ENCODE data around the gene FAM222B. TPM values are rescaled to one million over a fixed set of nuclear protein-coding genes. Genes with fewer than 3 reads are reported as not detected.
"Not testable (repeated sequence)": the region's sequence is repeated elsewhere in the genome, so short reads cannot be mapped to it uniquely, and the experiment has no call there.

FAM222B gene
- total RNA-seq, 2 experiments from 2014 or later, result 20.1 to 20.3 TPM

DNA sequence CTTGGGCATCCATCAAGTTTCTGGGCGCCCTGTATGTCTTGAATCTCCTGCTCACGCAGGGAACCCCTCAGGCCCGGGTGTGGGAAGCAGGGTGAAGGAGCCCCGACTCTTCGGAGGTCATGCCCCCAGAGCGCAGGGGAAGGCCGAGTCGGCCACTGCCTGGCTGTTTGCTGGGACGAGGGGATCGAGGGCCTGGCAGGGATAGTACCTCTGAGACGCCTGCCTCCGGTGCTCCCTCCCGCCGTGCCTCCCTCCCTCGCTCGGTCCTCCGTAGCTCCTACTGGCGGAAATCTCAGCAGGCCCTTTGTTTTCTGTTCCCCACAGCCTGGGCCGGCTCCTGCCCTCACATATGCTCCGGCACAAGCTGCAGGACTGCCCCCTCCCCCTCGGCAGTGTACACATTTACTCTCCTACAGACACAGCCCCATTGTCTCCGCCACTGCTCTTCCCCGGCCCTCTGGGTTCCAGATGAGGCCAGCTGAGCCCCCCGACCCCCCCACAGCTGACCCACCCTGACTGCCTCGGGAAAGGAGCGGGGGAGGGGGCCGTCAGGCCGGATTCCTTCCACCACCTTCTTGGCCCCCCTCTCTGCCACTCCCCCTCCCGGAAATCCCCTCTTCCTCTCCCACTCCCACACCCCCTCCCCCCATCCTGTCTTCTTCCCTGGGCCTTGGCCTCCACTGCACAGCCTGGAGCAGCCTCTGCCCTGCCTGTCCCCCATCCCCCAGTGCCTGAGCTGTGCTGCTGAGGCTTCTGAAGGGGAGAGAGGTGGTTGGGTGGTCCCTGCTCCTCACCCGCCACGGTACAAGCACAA lies 97.4 kb downstream of the FAM222B start:
- ChIA-PET CTCF (interaction anchor here (0.8 to 14.9 kb wide), 5 partner anchors 17 to 204 kb away, joined by 3 to 286 read pairs (median 4); partner anchors contain the start of genes FLOT2, NEK8 and TLCD1), POLR2A (interaction anchor here (0.5 to 10.4 kb wide), 2 partner anchors 18 to 108 kb away, joined by 4 to 102 read pairs; partner anchors contain the start of genes NEK8 and TLCD1)

DNA sequence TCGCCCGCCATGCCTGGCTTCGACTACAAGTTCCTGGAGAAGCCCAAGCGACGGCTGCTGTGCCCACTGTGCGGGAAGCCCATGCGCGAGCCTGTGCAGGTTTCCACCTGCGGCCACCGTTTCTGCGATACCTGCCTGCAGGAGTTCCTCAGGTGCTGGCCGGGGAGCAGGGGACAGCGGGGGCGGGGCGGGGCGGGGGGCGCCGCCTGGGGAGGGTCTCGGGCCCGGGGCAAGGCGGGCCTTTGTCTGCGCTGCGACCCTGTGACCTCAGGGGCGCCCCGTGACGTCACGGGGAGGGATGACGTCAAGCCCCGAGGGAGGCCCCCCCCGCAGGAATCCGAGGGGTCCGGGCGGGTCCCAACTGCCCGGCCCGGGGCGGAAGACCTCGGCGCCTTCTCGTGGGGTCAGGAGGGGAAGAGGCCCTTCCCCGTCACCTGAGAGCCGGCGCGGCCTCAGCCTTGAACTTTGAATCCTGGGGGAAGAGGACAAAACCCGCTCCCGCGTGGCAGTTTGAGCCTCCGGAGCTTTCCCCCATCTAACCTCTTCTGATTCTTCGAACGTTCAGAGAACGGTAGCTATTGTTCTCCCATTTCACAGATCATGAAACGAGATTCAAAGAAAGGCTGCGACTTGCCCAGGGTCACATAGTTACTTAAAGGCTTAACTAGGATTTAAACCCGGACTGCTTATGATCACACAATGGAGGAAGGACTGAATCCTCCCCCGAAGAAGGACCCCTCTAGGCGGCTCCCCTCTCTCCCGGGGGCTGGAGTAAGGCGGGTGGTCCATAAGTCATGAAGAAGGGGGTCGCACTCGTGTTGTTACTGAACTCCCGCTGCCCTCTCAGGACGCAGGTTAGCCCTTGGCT lies 98.3 kb downstream of the FAM222B start:
- ChIA-PET POLR2A (interaction anchor here (0.5 to 10.4 kb wide), 2 partner anchors 18 to 109 kb away, joined by 4 to 102 read pairs; partner anchors contain the start of genes NEK8 and TLCD1), CTCF (interaction anchor here (1.0 to 14.9 kb wide), 6 partner anchors 16 to 205 kb away, joined by 3 to 286 read pairs (median 4); partner anchors contain the start of genes FLOT2, NEK8 and TLCD1)

DNA sequence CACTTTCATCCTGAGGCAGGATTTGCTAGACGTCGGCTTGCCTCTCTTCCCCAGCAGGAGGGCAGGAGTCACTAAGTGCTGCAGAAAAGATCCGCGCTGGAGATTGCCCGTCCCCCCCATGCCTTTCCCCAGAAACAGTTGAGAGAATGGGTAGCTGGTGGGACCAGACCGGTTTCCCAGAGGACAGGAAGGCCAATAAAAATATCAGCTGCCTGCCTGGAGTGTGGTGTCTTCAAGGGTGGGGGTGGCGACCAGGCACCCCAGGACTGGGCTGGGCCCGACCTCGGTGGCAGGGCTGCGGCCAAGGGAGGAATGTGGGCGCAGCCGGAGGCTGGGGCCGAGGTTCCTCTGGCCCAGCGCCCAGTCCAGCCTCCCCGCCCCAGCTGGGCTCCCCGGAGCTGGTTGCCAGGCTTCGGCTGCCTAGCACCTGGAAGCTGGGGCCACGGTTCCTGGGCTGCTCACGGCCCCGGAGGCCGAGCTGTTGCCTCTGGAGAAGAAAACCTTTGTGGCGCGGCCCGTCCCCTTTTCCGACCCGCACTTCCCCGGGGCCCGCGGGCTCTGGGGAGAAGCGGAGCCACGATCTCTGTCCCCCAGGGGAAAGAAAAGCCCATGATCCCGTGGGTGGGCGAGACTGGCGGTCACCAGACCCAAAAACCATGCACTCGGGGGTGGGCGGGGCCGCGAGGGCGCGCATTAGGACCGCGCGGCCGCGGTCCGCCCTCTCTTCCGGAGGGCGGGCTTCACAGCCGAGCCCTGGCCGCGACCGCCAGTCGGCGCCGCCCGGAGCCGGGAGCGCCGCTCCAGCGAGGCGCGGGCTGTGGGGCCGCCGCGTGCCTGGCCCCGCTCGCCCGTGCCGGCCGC lies 99.1 kb downstream of the FAM222B start, which contains the start of gene TRAF4:
TRAF4 (plus strand) TSS at position 769 of the 861 bp plus-strand sequence. CDS start 102 bp downstream, outside the sequence.
- ChIA-PET CTCF (interaction anchor here (1.0 to 14.9 kb wide), 3 partner anchors 15 to 202 kb away, joined by 3 to 286 read pairs (median 21); partner anchors contain the start of genes NEK8 and TLCD1), POLR2A (interaction anchor here (0.7 to 10.4 kb wide), 2 partner anchors 9 to 17 kb away, joined by 3 to 102 read pairs; partner anchors contain the start of genes NEK8 and TLCD1)

DNA sequence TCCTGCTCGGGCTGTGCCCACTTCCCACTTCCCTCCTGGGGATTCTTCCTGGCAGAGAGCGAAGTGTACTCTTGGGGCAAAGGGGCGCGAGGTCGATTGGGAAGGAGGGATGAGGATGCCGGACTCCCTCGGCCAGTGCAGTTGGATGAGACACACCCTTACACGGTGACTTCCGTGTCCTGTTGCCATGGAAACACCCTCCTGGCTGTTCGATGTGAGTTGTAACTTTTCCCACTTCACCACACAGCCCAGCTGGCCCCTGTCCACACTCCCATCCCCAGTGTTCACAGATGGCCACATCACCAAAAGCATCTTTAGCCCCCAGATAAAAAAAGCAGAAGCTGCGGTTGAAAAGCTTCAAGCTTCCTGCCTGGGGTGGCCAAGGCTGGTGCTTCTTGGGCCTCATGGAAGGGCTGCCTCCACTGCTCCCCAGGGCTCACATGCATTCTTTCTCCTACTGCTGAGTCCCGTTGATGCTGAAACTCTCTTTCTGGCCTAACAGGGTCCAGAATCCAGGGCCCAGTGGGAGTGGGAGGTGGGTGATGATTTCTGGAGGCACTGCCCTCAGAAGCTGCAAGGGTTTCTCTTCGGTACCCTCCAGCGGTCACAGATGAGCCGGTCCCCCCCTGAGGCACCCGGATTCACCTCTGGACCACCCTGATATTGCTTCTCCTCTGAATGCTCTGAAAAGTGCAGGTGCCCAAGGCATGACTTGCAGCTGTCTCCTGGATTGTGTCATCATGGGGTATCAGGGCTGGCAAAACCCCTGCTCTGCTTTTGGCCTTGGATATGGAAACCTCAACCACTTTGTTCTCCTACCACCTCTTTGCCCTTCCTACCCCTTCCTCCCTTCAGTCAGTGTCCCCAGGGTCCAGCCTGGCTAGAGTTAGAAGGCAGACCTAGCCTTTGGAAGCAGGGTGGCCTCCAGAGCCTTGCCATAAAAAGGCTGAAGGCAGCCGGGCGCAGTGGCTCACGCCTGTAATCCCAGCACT lies 100.9 kb downstream of the FAM222B start:
- CTCF ChIA-PET, result interaction anchor here (0.9 to 14.9 kb wide), 3 partner anchors 9 to 22 kb away, joined by 3 to 286 read pairs (median 21); partner anchors contain the start of genes NEK8 and TLCD1
- POLR2A ChIA-PET, result interaction anchor here (1.0 kb wide), 1 partner anchor 15 kb away, joined by 3 read pairs; no protein-coding TSS in a partner anchor

DNA sequence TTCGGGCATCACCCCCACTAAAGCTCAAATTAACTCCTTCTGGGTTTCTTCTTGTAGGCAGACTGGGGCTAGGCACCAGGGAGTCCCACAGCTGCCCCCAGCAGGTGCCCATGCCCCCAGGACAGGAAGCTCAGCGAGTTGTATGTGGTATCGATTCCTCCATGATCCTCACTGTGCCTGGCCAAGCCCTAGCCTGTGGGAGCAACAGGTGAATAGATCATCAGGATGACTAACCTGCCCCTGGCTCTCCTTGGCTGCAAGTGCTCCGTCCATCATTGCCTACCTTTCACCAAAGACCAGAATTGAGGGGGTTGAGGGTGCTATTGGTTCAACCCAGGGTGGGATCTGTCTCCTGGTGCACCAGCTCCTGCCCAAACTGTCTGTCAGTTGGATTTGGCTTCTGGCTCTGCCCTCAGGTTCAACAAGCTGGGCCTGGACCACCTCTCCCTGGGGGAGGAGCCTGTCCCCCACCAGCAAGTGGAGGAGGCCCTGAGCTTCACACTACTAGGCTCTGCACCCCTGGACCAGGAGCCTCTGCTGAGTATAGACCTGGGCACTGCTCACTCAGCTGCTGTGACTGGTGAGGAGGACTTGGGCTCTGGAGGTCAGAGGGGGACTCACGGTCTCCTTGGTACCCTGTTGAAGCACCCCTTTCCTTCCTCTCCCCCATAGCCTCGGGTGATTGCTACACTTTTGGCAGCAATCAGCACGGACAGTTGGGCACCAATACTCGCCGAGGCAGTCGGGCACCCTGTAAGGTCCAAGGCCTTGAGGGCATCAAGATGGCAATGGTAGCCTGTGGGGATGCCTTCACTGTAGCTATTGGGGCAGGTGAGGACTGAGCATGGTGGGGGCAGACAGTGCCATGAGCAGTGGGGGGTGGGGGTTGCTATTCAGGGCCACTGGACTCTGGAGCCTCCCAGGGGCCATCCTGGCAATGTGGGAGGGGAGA lies 101.9 kb downstream of the FAM222B start:
- ChIA-PET POLR2A (interaction anchor here (0.6 kb wide), 1 partner anchor 13 kb away, joined by 3 read pairs; no protein-coding TSS in a partner anchor), CTCF (interaction anchor here (1.2 to 14.9 kb wide), 3 partner anchors 11 to 16 kb away, joined by 3 to 286 read pairs (median 3); partner anchors contain the start of genes NEK8 and TLCD1)

DNA sequence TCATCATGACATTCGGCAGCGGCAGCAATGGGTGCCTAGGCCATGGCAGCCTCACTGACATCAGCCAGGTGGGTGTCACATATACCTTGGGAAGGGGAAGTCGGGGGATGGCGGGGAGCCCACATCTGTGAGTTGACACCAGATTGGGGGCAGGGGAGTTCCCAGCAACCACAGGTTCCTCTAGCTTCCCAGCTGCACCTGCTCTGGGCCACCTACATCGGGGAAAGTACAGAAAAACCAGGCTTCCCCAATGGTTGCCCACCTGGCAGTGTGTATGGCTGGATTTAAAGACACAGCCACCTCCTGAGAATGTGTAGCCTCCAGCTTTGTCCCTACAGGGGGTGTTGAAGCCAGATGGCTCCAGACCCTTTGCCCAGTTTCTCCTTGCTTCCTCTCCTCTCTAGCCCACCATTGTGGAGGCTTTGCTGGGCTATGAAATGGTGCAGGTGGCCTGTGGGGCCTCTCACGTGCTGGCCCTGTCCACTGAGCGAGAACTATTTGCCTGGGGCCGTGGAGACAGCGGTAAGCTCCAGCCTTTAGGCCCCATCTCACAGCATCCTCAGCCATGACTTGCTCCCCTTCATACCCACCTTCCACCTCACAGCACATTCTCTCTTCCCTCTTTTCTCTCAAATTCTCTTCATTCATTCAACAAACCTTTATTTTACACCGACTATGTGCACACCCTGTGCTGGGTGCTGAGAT lies 103.8 kb downstream of the FAM222B start:
- POLR2A ChIA-PET, result no interaction called here
- CTCF ChIA-PET, result no interaction called here

DNA sequence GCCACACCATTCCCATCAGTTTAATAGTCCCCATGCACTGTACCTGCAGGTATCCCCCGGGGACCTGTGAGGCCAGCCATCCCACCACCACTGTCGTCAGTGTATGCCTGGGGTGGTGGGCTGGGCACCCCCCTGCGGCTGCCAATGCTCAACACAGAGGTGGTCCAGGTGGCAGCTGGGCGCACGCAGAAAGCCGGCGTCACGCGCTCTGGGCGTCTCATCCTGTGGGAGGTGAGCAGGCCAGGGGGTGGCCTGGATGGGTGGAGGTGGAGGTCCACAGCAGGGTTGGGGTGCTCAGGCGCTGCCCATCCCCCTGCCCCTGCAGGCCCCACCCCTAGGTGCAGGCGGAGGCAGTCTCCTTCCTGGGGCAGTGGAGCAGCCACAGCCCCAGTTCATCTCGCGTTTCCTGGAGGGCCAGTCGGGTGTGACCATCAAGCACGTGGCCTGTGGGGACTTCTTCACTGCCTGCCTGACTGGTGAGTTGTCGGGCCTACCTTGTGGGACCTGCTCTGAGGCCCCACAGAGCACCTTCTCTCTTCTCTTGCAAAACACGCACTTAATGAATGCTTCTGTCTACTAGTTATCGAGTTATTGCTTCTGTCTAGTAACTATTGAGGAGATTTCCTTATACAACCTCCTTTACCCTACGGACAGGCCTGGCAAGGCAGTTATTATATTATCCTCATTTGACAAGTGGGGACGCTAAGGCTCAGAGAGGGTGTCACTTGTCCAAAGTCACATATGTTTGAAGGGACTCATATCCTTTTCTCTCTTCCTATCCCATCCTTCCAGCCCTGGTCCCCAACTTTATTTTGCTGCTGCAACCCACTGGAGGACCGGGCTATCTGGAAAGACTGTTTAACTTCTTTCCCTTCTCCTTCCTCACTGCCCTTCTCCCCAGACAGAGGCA lies 104.6 kb downstream of the FAM222B start:
- POLR2A ChIA-PET, result no interaction called here
- CTCF ChIA-PET, result no interaction called here

DNA sequence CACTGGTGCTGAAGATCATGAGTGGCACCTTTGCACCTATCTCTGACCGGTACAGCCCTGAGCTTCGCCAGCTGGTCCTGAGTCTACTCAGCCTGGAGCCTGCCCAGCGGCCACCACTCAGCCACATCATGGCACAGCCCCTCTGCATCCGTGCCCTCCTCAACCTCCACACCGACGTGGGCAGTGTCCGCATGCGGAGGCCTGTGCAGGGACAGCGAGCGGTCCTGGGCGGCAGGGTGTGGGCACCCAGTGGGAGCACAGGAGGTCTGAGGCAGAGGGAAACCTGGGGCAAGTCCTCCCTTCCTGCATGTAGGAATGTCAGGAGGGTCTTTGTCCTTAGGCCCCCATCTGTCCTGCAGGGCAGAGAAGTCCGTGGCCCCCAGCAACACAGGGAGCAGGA lies 105.3 kb downstream of the FAM222B start:
- POLR2A ChIA-PET, result no interaction called here
- CTCF ChIA-PET, result no interaction called here

DNA sequence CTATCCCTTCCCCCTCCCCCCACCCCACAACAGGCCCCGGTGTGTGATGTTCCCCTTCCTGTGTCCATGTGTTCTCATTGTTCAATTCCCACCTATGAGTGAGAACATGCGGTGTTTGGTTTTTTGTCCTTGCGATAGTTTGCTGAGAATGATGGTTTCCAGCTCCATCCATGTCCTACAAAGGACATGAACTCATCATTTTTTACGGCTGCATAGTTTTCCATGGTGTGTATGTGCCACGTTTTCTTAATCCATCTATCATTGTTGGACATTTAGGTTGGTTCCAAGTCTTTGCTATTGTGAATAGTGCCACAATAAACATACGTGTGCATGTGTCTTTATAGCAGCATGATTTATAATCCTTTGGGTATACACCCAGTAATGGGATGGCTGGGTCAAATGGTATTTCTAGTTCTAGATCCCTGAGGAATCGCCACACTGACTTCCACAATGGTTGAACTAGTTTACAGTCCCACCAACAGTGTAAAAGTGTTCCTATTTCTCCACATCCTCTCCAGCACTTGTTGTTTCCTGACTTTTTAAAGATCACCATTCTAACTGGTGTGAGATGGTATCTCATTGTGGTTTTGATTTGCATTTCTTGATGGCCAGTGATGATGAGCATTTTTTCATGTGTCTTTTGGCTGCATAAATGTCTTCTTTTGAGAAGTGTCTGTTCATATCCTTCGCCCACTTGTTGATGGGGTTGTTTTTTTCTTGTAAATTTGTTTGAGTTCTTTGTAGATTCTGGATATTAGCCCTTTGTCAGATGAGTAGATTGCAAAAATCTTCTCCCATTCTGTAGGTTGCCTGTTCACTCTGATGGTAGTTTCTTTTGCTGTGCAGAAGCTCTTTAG lies 106.4 kb downstream of the FAM222B start:
- CTCF ChIA-PET, result interaction anchor here (1.1 to 2.4 kb wide), 3 partner anchors 9 to 27 kb away, joined by 4 to 7 read pairs (median 7); no protein-coding TSS in a partner anchor
- POLR2A ChIA-PET, result not testable (repeated sequence)

DNA sequence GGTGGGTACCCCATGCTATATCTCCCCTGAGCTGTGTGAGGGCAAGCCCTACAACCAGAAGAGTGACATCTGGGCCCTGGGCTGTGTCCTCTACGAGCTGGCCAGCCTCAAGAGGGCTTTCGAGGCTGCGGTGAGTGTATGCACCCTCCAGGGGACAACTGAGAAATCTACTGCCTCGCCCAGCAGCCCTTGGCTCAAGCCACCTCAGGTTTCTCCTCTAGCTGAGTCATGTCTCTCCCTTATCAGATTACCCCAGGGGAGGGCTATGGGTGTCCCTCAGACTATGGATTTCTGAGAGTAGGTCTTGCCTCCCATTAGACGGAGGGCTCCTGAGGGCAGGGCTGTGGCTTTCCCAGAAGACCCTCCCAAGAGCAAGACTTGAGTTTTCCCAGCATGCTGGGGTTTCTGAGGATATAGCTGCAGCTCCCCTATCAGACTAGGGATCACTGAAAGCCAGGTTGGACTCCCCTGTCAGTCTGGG lies 107.3 kb downstream of the FAM222B start:
- CTCF ChIA-PET, result interaction anchor here (1.1 to 2.4 kb wide), 3 partner anchors 8 to 28 kb away, joined by 4 to 7 read pairs (median 7); no protein-coding TSS in a partner anchor
- POLR2A ChIA-PET, result no interaction called here

DNA sequence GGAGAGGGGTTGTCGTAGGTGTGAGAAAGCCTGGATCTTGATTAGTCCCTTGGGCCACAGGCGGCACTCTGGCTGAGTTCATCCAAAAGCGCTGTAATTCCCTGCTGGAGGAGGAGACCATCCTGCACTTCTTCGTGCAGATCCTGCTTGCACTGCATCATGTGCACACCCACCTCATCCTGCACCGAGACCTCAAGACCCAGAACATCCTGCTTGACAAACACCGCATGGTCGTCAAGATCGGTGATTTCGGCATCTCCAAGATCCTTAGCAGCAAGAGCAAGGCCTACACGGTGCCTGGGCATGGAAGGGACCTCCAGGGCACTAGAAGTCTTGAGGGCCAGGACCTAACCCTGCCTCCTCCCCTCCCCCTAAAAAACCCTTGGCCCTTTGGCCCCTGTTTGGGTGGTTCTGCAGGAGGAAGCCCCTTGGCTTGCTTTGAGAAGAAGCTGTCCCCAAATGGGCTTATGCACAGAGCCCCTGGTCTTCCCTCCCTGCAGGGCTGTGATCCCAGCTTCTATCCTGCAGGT lies 107.8 kb downstream of the FAM222B start:
- ChIA-PET CTCF (interaction anchor here (1.1 to 2.4 kb wide), 3 partner anchors 8 to 29 kb away, joined by 4 to 7 read pairs (median 7); no protein-coding TSS in a partner anchor), POLR2A (no interaction called here)

DNA sequence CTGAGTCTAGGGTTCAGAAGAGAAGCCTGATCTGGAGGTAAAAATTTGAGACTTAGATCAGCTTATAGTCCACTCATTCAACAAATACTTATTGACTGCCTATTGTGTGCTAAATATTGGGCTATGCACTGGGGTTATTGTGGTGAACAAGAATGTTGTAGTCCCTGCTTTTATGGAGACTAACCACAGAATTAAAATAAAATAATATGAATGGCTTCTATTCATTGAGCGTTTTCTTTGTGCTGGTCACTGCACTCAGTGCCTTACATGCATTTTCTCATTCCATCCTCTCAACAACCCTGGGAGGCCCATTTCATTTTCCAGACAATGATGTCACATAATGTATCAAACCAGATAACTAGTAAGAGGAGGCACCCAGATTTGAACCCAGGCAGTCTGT lies 109.2 kb downstream of the FAM222B start:
- ChIA-PET POLR2A (no interaction called here), CTCF (interaction anchor here (2.4 to 9.4 kb wide), 2 partner anchors 14 to 17 kb away, joined by 7 to 286 read pairs; partner anchors contain the start of gene TRAF4)

DNA sequence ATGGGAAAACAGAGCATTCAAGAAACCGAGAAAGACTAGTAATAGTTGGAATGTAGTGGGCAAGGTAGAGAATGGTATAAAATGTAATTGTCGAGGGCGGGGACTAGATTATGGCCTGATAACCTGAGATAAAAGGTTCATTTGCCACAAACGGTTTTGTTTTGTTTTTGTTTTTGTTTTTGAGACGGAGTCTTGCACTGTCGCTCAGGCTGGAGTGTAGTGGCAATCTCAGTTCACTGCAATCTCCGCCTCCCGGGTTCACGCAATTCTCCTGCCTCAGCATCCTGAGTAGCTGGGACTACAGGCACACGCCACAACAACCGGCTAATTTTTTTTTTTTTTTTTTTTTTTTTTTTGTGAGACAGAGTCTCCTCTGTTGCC lies 112.7 kb downstream of the FAM222B start:
- POLR2A ChIA-PET, result interaction anchor here (5.9 kb wide), 1 partner anchor 18 kb away, joined by 102 read pairs; the partner anchor contains the start of gene TRAF4
- CTCF ChIA-PET, result interaction anchor here (0.7 to 9.4 kb wide), 3 partner anchors 17 to 221 kb away, joined by 4 to 286 read pairs (median 53); partner anchors contain the start of genes PHF12 and TRAF4
